HepG2 (cell line): Measurements from ENCODE around the gene PTPN2.

Experiments
- ELF3 ChIP-seq: IDR thresholded peaks from 2 replicates; pipeline ENCODE4 v1.6.1; 2016; ENCODE audit warnings: missing genetic modification reagents, missing compliant biosample characterization
- HMG20A ChIP-seq: IDR thresholded peaks from 2 replicates; pipeline ENCODE4 v1.6.1; 2016; ENCODE audit warnings: borderline replicate concordance
- HOXA7 ChIP-seq: sonication (generic); formaldehyde crosslinking; IDR thresholded peaks from 2 replicates; pipeline ENCODE4 v1.8.1; 2022; ENCODE audit warnings: mild to moderate bottlenecking, missing genetic modification reagents, moderate library complexity
- MYC ChIP-seq: sonication (generic); formaldehyde crosslinking; IDR thresholded peaks from 2 replicates; pipeline ENCODE4 v1.9.0; 2021; ENCODE audit warnings: missing genetic modification reagents, borderline replicate concordance
- POLR2A ChIP-seq, 2 experiments: IDR thresholded peaks; 2 replicates each; pipeline ENCODE4 v1.6.1; 2011; ENCODE audit warnings: low read depth in 2 of 2, low read length in 2 of 2, mild to moderate bottlenecking in 1 of 2, moderate library complexity in 1 of 2; ENCODE audit not compliant: insufficient read depth in 1 of 2
- STAG1 ChIP-seq: sonication (generic); formaldehyde crosslinking; IDR thresholded peaks from 2 replicates; pipeline ENCODE4 v1.4.0; 2020; ENCODE audit warnings: missing genetic modification reagents
- TCF7L2 ChIP-seq: IDR thresholded peaks from 2 replicates; pipeline ENCODE4 v1.6.1; 2011; ENCODE audit warnings: mild to moderate bottlenecking, low read depth, low read length, moderate library complexity
- THAP7 ChIP-seq: sonication (generic); formaldehyde crosslinking; IDR thresholded peaks from 2 replicates; pipeline ENCODE4 v1.8.1; 2023; ENCODE audit warnings: mild to moderate bottlenecking, missing genetic modification reagents
- ZNF160 ChIP-seq: sonication (generic); formaldehyde crosslinking; IDR thresholded peaks from 2 replicates; pipeline ENCODE4 v1.8.0; 2022; ENCODE audit warnings: mild to moderate bottlenecking, inconsistent platforms, missing genetic modification reagents
- ZNF768 ChIP-seq: sonication (generic); formaldehyde crosslinking; IDR thresholded peaks from 2 replicates; pipeline ENCODE4 v1.4.0; 2020; ENCODE audit warnings: missing genetic modification reagents
- TF ChIP-seq, protein P1 (sequence below): sonication (generic); formaldehyde crosslinking; IDR thresholded peaks from 2 replicates; pipeline ENCODE4 v1.4.0; 2020; ENCODE audit warnings: missing genetic modification reagents

GRCh38 chr18:12837747-12838146 lies 46.3 kb downstream of the PTPN2 start:
- TF ChIP-seq POLR2A (IDR thresholded peaks at IDR 0.05; ENCODE audit: insufficient read depth in 1 of 2, low read depth in 2 of 2, low read length in 2 of 2): no peak
- TF ChIP-seq, protein P1, sequence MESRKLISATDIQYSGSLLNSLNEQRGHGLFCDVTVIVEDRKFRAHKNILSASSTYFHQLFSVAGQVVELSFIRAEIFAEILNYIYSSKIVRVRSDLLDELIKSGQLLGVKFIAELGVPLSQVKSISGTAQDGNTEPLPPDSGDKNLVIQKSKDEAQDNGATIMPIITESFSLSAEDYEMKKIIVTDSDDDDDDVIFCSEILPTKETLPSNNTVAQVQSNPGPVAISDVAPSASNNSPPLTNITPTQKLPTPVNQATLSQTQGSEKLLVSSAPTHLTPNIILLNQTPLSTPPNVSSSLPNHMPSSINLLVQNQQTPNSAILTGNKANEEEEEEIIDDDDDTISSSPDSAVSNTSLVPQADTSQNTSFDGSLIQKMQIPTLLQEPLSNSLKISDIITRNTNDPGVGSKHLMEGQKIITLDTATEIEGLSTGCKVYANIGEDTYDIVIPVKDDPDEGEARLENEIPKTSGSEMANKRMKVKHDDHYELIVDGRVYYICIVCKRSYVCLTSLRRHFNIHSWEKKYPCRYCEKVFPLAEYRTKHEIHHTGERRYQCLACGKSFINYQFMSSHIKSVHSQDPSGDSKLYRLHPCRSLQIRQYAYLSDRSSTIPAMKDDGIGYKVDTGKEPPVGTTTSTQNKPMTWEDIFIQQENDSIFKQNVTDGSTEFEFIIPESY: no peak
- TF ChIP-seq ELF3 (CRISPR knock-in tag): no peak
- no peak for TF ChIP-seq STAG1 (CRISPR knock-in tag)
- no peak for TF ChIP-seq THAP7 (CRISPR knock-in tag)
- no peak for TF ChIP-seq TCF7L2
- TF ChIP-seq ZNF160 (CRISPR knock-in tag): no peak
- TF ChIP-seq ZNF768 (CRISPR knock-in tag): no peak
- no peak for TF ChIP-seq HOXA7 (CRISPR knock-in tag)
- TF ChIP-seq HMG20A (CRISPR knock-in tag): no peak
- no peak for TF ChIP-seq MYC
